Measurements from ENCODE around the gene SNAP91.
A peak's percentile ranks its signal among the peaks of the same experiment; 100 is the strongest.

The SNAP91 gene

GRCh38 chr6:83514866-83515466, 193.9 kb downstream of the SNAP91 start:
- peak; percentile 75 for DNase-seq (ENCODE audit: low read depth)
- no peak for TF ChIP-seq MAX (IDR thresholded peaks at IDR 0.05; ENCODE audit: low read depth, low read length)
- no peak for TF ChIP-seq POLR2A (IDR thresholded peaks at IDR 0.05; ENCODE audit: extremely low read depth, insufficient read length)
- TF ChIP-seq CTCF (IDR thresholded peaks at IDR 0.05; ENCODE audit: low read depth, low read length), result peak; percentile 84
- TF ChIP-seq MYC (IDR thresholded peaks at IDR 0.05; ENCODE audit: low read depth, low read length), result no peak
- no peak overlapping the region for H3K4me3 ChIP-seq (ENCODE audit: low read depth, low read length)

- TF ChIP-seq CTCF (IDR thresholded peaks at IDR 0.05; ENCODE audit: low read depth, low read length) (no peak), POLR2A (IDR thresholded peaks at IDR 0.05; ENCODE audit: extremely low read depth, insufficient read length) (no peak)
- no peak for DNase-seq (ENCODE audit: low read depth)
- no peak overlapping the region for H3K4me3 ChIP-seq (ENCODE audit: low read depth, low read length)
Observed at GRCh38 chr6:83514466-83514865, 194.4 kb downstream of the SNAP91 start.

GRCh38 chr6:83511901-83512681, 196.8 kb downstream of the SNAP91 start, which contains the start of gene PRSS35:
Gene PRSS35 (plus strand): TSS chr6:83512534. CDS start chr6:83523442, 10,908 bp downstream.
- DNase-seq (ENCODE audit: low read depth), result peak; percentile 72
- peak within 1 kb of the TSS; percentile 42 for H3K4me3 ChIP-seq (ENCODE audit: low read depth, low read length)
- peak; percentile 84 for TF ChIP-seq CTCF (IDR thresholded peaks at IDR 0.05; ENCODE audit: low read depth, low read length)
- TF ChIP-seq MYC (IDR thresholded peaks at IDR 0.05; ENCODE audit: low read depth, low read length), result no peak

GRCh38 chr6:83511266-83511665, 197.6 kb downstream of the SNAP91 start:
- DNase-seq (ENCODE audit: low read depth), result no peak
- TF ChIP-seq POLR2A (IDR thresholded peaks at IDR 0.05; ENCODE audit: extremely low read depth, insufficient read length) (no peak), CTCF (IDR thresholded peaks at IDR 0.05; ENCODE audit: low read depth, low read length) (no peak), MAX (IDR thresholded peaks at IDR 0.05; ENCODE audit: low read depth, low read length) (no peak), MYC (IDR thresholded peaks at IDR 0.05; ENCODE audit: low read depth, low read length) (no peak)
- H3K4me3 ChIP-seq (ENCODE audit: low read depth, low read length), result no peak overlapping the region

GRCh38 chr6:83510791-83511190, 198.1 kb downstream of the SNAP91 start:
- H3K4me3 ChIP-seq (ENCODE audit: low read depth, low read length), result no peak overlapping the region
- TF ChIP-seq POLR2A (IDR thresholded peaks at IDR 0.05; ENCODE audit: extremely low read depth, insufficient read length), result no peak
- no peak for TF ChIP-seq MAX (IDR thresholded peaks at IDR 0.05; ENCODE audit: low read depth, low read length)
- TF ChIP-seq MYC (IDR thresholded peaks at IDR 0.05; ENCODE audit: low read depth, low read length), result no peak
- no peak for TF ChIP-seq CTCF (IDR thresholded peaks at IDR 0.05; ENCODE audit: low read depth, low read length)

More at GRCh38 chr6:83510791-83511190, 198.1 kb downstream of the SNAP91 start:
- DNase-seq (ENCODE audit: low read depth), result no peak
